NT2/D1 (cell line): Measurements from ENCODE around the gene KRT12.

ENCODE experiments used
- SUZ12 ChIP-seq: IDR thresholded peaks from 2 replicates; pipeline ENCODE4 v1.6.1; 2011; ENCODE audit not compliant: insufficient read length, insufficient read depth; ENCODE audit errors: extremely low read depth
- YY1 ChIP-seq: IDR thresholded peaks from 2 replicates; pipeline ENCODE4 v1.6.1; 2011; ENCODE audit not compliant: insufficient read length, insufficient read depth
- ZNF274 ChIP-seq: IDR thresholded peaks from 2 replicates; pipeline ENCODE4 v1.6.1; 2011; ENCODE audit warnings: mild to moderate bottlenecking, low read depth, low read length

DNA sequence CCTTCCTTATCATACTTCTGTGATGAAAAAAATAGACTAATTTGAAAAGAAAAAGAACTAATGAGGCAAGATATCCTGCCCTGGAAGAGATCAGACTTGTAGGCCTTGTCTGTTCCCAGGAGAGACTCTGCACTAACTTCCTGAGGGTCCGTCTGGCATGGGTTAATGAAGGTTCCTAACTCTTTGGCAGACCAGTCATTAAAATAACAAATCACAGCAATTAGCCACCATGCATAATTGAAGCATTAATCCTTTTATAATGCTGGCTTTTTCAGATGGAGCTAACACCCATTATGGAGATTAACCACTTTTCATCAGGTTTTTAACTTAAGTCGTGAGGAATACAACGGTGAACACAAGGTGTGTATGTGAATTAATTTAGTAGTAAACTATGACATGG lies 34.2 kb downstream of the KRT12 start:
- TF ChIP-seq YY1 = no peak
- no peak for TF ChIP-seq ZNF274
- no peak for TF ChIP-seq SUZ12
